GM23338 (cell line): ENCODE measurements around the gene ANKRD40CL. TPM values are rescaled to one million over a fixed set of nuclear protein-coding genes. Genes with fewer than 3 reads are reported as not detected.

Source experiments
- JUNB ChIP-seq: IDR thresholded peaks from one replicate; pipeline ENCODE4 v1.6.1; 2016; ENCODE audit warnings: antibody characterized with exemption; ENCODE audit not compliant: unreplicated experiment
- microRNA-seq: library from miRNA; unstranded; fragments of <30 nt; microRNA quantifications from one replicate; pipeline ENCODE4, GENCODE V29; 2017
- polyA plus RNA-seq: library from polyadenylated mRNA; unstranded; fragments of >200 nt; fragmentation: Nextera tagmentation; extraction: Ambion mirVana; gene quantifications from 2 replicates; pipeline ENCODE4 v1.2.1, GENCODE V29; 2016
- small RNA-seq: library from RNA; depleted of rRNA; stranded (forward); fragments of <200 nt; gene quantifications from one replicate; pipeline ENCODE3, GENCODE V24; 2014; ENCODE audit warnings: low replicate concordance
- total RNA-seq: library from RNA; depleted of rRNA; stranded (reverse); fragments of >200 nt; shearing (Covaris generic); gene quantifications from 2 replicates; pipeline ENCODE4 v1.2.3, GENCODE V29; 2014; rRNA removed
- TF ChIP-seq, protein P1 (sequence below): IDR thresholded peaks from 2 replicates; pipeline ENCODE4 v1.6.1; 2016; ENCODE audit warnings: antibody characterized with exemption

Gene ANKRD40CL
- total and polyA plus RNA-seq, 2 experiments from 2014 or later: not detected

DNA sequence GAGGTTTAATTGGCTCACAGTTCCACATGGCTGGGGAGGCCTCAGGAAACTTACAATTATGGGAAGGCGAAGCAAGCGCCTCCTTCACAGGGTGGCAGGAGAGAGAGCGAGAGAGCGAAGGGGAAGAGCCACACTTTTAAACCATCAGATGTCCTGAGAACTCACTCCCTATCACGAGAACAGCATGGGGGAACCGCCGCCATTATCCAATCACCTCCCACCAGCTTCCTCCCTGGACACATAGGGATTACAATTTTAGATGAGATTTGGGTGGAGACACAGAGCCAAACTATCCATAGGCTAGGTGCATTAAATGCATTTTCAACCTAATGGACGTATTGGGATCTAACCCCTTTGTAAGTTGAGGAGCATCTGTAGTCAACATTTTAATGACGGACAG, 54.7 kb downstream of the ANKRD40CL start (continued):
- TF ChIP-seq, protein P1, sequence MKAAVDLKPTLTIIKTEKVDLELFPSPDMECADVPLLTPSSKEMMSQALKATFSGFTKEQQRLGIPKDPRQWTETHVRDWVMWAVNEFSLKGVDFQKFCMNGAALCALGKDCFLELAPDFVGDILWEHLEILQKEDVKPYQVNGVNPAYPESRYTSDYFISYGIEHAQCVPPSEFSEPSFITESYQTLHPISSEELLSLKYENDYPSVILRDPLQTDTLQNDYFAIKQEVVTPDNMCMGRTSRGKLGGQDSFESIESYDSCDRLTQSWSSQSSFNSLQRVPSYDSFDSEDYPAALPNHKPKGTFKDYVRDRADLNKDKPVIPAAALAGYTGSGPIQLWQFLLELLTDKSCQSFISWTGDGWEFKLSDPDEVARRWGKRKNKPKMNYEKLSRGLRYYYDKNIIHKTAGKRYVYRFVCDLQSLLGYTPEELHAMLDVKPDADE: no peak
- TF ChIP-seq JUNB: no peak

Small RNA genes lying within 50 kb of the gene (microRNA-seq; reads per million reads assigned to microRNA genes)
- not detected for gene MIR8059

Small RNA genes lying within 50 kb of the gene (small RNA-seq; reads per million reads assigned to genes)
- gene AC005921.1: not detected
- gene MIR8059: not detected

Other genes starting within 250 kb of the ANKRD40CL start
- 7.7 and 13.7 TPM in 2 replicates for gene EPN3, start 234.8 kb downstream of the ANKRD40CL start, total RNA-seq
- gene EPN3, start 234.8 kb downstream of the ANKRD40CL start, polyA plus RNA-seq: 2.2 and 2.3 TPM in 2 replicates
- gene SPATA20, start 220.3 kb downstream of the ANKRD40CL start, total RNA-seq: 17.4 and 32.7 TPM in 2 replicates
- gene SPATA20, start 220.3 kb downstream of the ANKRD40CL start, polyA plus RNA-seq: 12.5 and 13.8 TPM in 2 replicates
- 3.6 and 5.1 TPM in 2 replicates for gene CACNA1G, start 206.8 kb downstream of the ANKRD40CL start, total RNA-seq
- gene CACNA1G, start 206.8 kb downstream of the ANKRD40CL start, polyA plus RNA-seq: 1.1 and 1.4 TPM in 2 replicates
- 0.27 TPM in 1 of 2 replicates, not detected in the other for gene ABCC3, start 132.6 kb downstream of the ANKRD40CL start, total RNA-seq
- not detected in 2 replicates for gene ABCC3, start 132.6 kb downstream of the ANKRD40CL start, polyA plus RNA-seq
- gene ANKRD40, start 59.6 kb downstream of the ANKRD40CL start, total RNA-seq: 35.5 and 42.1 TPM in 2 replicates
- 19.0 and 19.8 TPM in 2 replicates for gene ANKRD40, start 59.6 kb downstream of the ANKRD40CL start, polyA plus RNA-seq
- 58.0 and 69.3 TPM in 2 replicates for gene LUC7L3, start 47.9 kb downstream of the ANKRD40CL start, total RNA-seq
- gene LUC7L3, start 47.9 kb downstream of the ANKRD40CL start, polyA plus RNA-seq: 369 and 501 TPM in 2 replicates
- not detected in 2 replicates for gene WFIKKN2, start 68.1 kb upstream of the ANKRD40CL start, total RNA-seq
- gene WFIKKN2, start 68.1 kb upstream of the ANKRD40CL start, polyA plus RNA-seq: not detected in 2 replicates
- 12.1 and 15.3 TPM in 2 replicates for gene TOB1, start 98.8 kb upstream of the ANKRD40CL start, total RNA-seq
- 41.2 and 46.9 TPM in 2 replicates for gene TOB1, start 98.8 kb upstream of the ANKRD40CL start, polyA plus RNA-seq